Pancreas (tissue), 10 donors: ENCODE results near the gene ZNF672. TPM values are rescaled to one million over a fixed set of nuclear protein-coding genes. Genes with fewer than 3 reads are reported as not detected.

Source experiments
- ATAC-seq, 4 donors: fragments of 200-7000 bp; cut with Tn5 transposase; one replicate each; pipeline versions ENCODE4 v1.8.0 to v1.9.1; 2020; ENCODE audit warnings: mild to moderate bottlenecking in 4 of 4, moderate library complexity in 4 of 4
- DNase-seq, 6 donors: peaks; one replicate each; pipeline ENCODE4 v3.0.0-alpha.2; 2020
- FAIRE-seq: peaks from 2 replicates; lab custom pipeline; 2012; peaks lifted over from hg19 to GRCh38; lab: Jason Lieb, UNC
- H3K27ac ChIP-seq, 4 donors: fragments of 200-600 bp; sonication (generic); 1 replicate in 3 of 4; 2 replicates in 1 of 4; pipeline versions ENCODE4 v1.5.0 to v1.8.0; 2020
- H3K27me3 ChIP-seq, 4 donors: fragments of 200-600 bp; one replicate each; pipeline ENCODE4 v1.8.0; 2021
- H3K36me3 ChIP-seq, 3 donors: fragments of 200-600 bp; sonication (generic) in 1 of 3; one replicate each; pipeline versions ENCODE4 v1.5.0 to v1.8.0; 2020 to 2021
- H3K4me1 ChIP-seq, 3 donors: fragments of 200-600 bp; one replicate each; pipeline ENCODE4 v1.8.0; 2021
- H3K4me3 ChIP-seq, 4 donors: fragments of 200-600 bp; sonication (generic) in 2 of 4; one replicate each; pipeline versions ENCODE4 v1.5.0 to v1.8.0; 2020 to 2021
- H3K9me3 ChIP-seq, 4 donors: fragments of 200-600 bp; one replicate each; pipeline ENCODE4 v1.8.0; 2021
- CTCF ChIP-seq, 4 donors: fragments of 200-600 bp; sonication (generic) in 3 of 4; IDR thresholded peaks; one replicate each; pipeline versions ENCODE4 v1.5.0 to v1.8.0; 2021; ENCODE audit warnings: antibody characterized with exemption in 4 of 4
- WGBS, 2 donors: extraction: QIAGEN DNeasy Blood & Tissue Kit; methylation state at CpG; one replicate each; pipeline ENCODE4 v1.1.7; 2013; 5-methylcytosine and 5-hydroxymethylcytosine counted together
- intact Hi-C, 3 donors: fragments of 100-400 bp; cut with DNase I; formaldehyde crosslinking; loops; one replicate each; pipeline versions ENCODE4 v1.11.1 to v1.14.2; 2022
- polyA plus RNA-seq, 2 donors: library from polyadenylated mRNA; stranded (reverse); fragments of 200-250 nt; gene quantifications; one replicate each; pipeline ENCODE4 v1.2.3, GENCODE V29; 2013
- total RNA-seq, 6 donors: library from RNA; stranded (reverse); fragmentation: NEBNext Ultra II Directional in 4 of 6; extraction: Animal tissue kit (Norgen Biotek cat#: 25700) in 4 of 6; gene quantifications; one replicate each; pipeline versions ENCODE4 v1.2.1 to v1.2.4, GENCODE V29; 2021 to 2023
- donor health status: healthy with polysubstance abuse.
- donor health status: DM: no; HTN: no; CAD: no; lungs with moderate emphysema.
- donor health status: DM: no; HTN: no; CAD: no.
- donor health status: control.
- donor health status: control.
- donor health status: Bipolar disorder and iron deficiency.
- donor health status: DM: yes; HTN: yes; CAD: no.
- donor health status: DM: no; HTN: no; CAD: no.
- donor health status: DM: no; HTN: no; CAD: no.
- donor health status: DM: yes; HTN: yes; CAD: no.

The ZNF672 gene
- total and polyA plus RNA-seq, 8 donors, result 9.7 to 22.6 (median 15.1) TPM

GRCh38 chr1:248834343-248834940 lies 3.6 kb upstream of the ZNF672 start:
- FAIRE-seq, result no peak
- H3K27ac ChIP-seq, result no peak overlapping the region
- no peak for ATAC-seq
- H3K36me3 ChIP-seq, result no peaks in the 10 kb centered on the region
- TF ChIP-seq CTCF (IDR thresholded peaks at IDR 0.05), result no peak
- DNase-seq, result no peak
- H3K4me3 ChIP-seq, result no peak overlapping the region
- 66 to 76% methylated on average over 7 of the region's 7 CpGs for WGBS, 2 donors
- H3K4me1 ChIP-seq, result peaks cover 3 to 7% (median 6%) of the 10 kb centered on the region in 3 donors
- intact Hi-C loops, result no loop called here
- no peaks in the 10 kb centered on the region for H3K9me3 ChIP-seq
- H3K27me3 ChIP-seq, result no peaks in the 10 kb centered on the region

- TF ChIP-seq CTCF (IDR thresholded peaks at IDR 0.05), result no peak
- H3K4me3 ChIP-seq, result peak overlapping the region; percentile 75 to 99 (median 84)
- no peaks in the 10 kb centered on the region for H3K36me3 ChIP-seq
- FAIRE-seq (no peak), DNase-seq (peak in 2 of 6 donors; percentile 35 to 39), ATAC-seq (peak in 3 of 4 donors; percentile 1 to 2 (median 1))
- H3K27ac ChIP-seq, result peak overlapping the region; percentile 99 to 100 (median 100)
- WGBS, 2 donors, result 40 to 44% methylated on average over 11 of the region's 11 CpGs
- H3K4me1 ChIP-seq, result peaks cover 5 to 17% (median 6%) of the 10 kb centered on the region in 3 donors
- intact Hi-C loops, result no loop called here
- no peaks in the 10 kb centered on the region for H3K27me3 ChIP-seq
- H3K9me3 ChIP-seq, result no peaks in the 10 kb centered on the region
These were observed 811 bp upstream of the ZNF672 start for GRCh38 chr1:248837045-248837780.

- DNase-seq, result peak; percentile 89 to 96 (median 90)
- intact Hi-C loops, result no loop called here
- H3K36me3 ChIP-seq, result no peaks in the 10 kb centered on the region
- peaks cover 5 to 17% (median 6%) of the 10 kb centered on the region in 3 donors for H3K4me1 ChIP-seq
- peak overlapping the region; percentile 75 to 99 (median 84) for H3K4me3 ChIP-seq
- peak overlapping the region; percentile 99 to 100 (median 100) for H3K27ac ChIP-seq
- FAIRE-seq, result no peak
- no peaks in the 10 kb centered on the region for H3K9me3 ChIP-seq
- WGBS, 2 donors, result 0% methylated on average over 62 to 82 of the region's 82 CpGs
- no peaks in the 10 kb centered on the region for H3K27me3 ChIP-seq
- TF ChIP-seq CTCF (IDR thresholded peaks at IDR 0.05), result no peak
- peak; percentile 79 to 89 (median 82) for ATAC-seq
These were observed 538 bp downstream of the ZNF672 start for GRCh38 chr1:248838357-248839167.

GRCh38 chr1:248839168-248839555 lies 1.1 kb downstream of the ZNF672 start:
- H3K36me3 ChIP-seq, result no peaks in the 10 kb centered on the region
- DNase-seq, result no peak
- intact Hi-C loops, result no loop called here
- no peaks in the 10 kb centered on the region for H3K27me3 ChIP-seq
- FAIRE-seq, result no peak
- peaks cover 5 to 17% (median 6%) of the 10 kb centered on the region in 3 donors for H3K4me1 ChIP-seq
- ATAC-seq, result no peak
- H3K27ac ChIP-seq, result peak overlapping the region; percentile 99 to 100 (median 100)
- WGBS, 2 donors, result 3 to 6% methylated on average over 10 of the region's 10 CpGs
- no peaks in the 10 kb centered on the region for H3K9me3 ChIP-seq
- peak overlapping the region; percentile 75 to 99 (median 84) for H3K4me3 ChIP-seq
- TF ChIP-seq CTCF (IDR thresholded peaks at IDR 0.05), result no peak
